IPS-20b (cell line): ENCODE data around the gene TOMM7.

Source experiments
- H3K27ac ChIP-seq: one replicate; pipeline ENCODE4 v1.5.1; 2013; ENCODE audit warnings: low read length
- H3K27me3 ChIP-seq: 2 replicates; pipeline ENCODE4 v1.6.1; 2013; ENCODE audit warnings: mild to moderate bottlenecking, low read length, inconsistent platforms; ENCODE audit not compliant: insufficient read depth
- H3K36me3 ChIP-seq: 2 replicates; pipeline ENCODE4 v1.6.1; 2013; ENCODE audit warnings: low read depth, mild to moderate bottlenecking, inconsistent platforms, low read length, moderate library complexity; ENCODE audit not compliant: insufficient read depth
- H3K4me1 ChIP-seq: 2 replicates; pipeline ENCODE4 v1.6.1; 2013; ENCODE audit warnings: mild to moderate bottlenecking, control low read depth, inconsistent platforms, low read length, moderate library complexity; ENCODE audit not compliant: insufficient read depth
- H3K4me3 ChIP-seq: 2 replicates; pipeline ENCODE4 v1.5.1; 2013; ENCODE audit warnings: mild to moderate bottlenecking, low read length, inconsistent platforms
- H3K9ac ChIP-seq: 2 replicates; pipeline ENCODE4 v1.6.1; 2013; ENCODE audit warnings: low read depth, mild to moderate bottlenecking, inconsistent platforms, low read length, moderate library complexity
- H3K9me3 ChIP-seq: 2 replicates; pipeline ENCODE4 v1.6.1; 2013; ENCODE audit warnings: mild to moderate bottlenecking, low read depth, low read length, inconsistent platforms; ENCODE audit not compliant: insufficient read depth

Gene TOMM7

GRCh38 chr7:22822486-22823141 is at the start of gene TOMM7:
TOMM7 (minus strand) TSS chr7:22822849; CDS start chr7:22822779, 70 bp downstream.
- Histone ChIP-seq H3K9ac (peak within 1 kb of the TSS; percentile 98), H3K4me1 (peaks cover 9% of the 10 kb centered on the region), H3K4me3 (peak within 1 kb of the TSS; percentile 100), H3K36me3 (peaks cover 15% of the 10 kb centered on the region), H3K27ac (peak within 1 kb of the TSS; percentile 95), H3K27me3 (no peaks in the 10 kb centered on the region), H3K9me3 (no peaks in the 10 kb centered on the region)

GRCh38 chr7:22872096-22872807 is 49.6 kb upstream of the TOMM7 start:
- H3K9ac ChIP-seq, result no peak overlapping the region
- H3K4me3 ChIP-seq, result no peak overlapping the region
- no peaks in the 10 kb centered on the region for H3K4me1 ChIP-seq
- no peaks in the 10 kb centered on the region for H3K9me3 ChIP-seq
- H3K27me3 ChIP-seq, result no peaks in the 10 kb centered on the region
- no peak overlapping the region for H3K27ac ChIP-seq
- no peaks in the 10 kb centered on the region for H3K36me3 ChIP-seq

GRCh38 chr7:22871661-22872060 is 49.0 kb upstream of the TOMM7 start:
- Histone ChIP-seq H3K27ac (no peak overlapping the region), H3K27me3 (no peaks in the 10 kb centered on the region), H3K9me3 (no peaks in the 10 kb centered on the region), H3K4me1 (no peaks in the 10 kb centered on the region), H3K36me3 (no peaks in the 10 kb centered on the region), H3K4me3 (no peak overlapping the region), H3K9ac (no peak overlapping the region)

- Histone ChIP-seq H3K9me3 (no peaks in the 10 kb centered on the region), H3K27ac (no peak overlapping the region), H3K36me3 (no peaks in the 10 kb centered on the region), H3K27me3 (no peaks in the 10 kb centered on the region), H3K4me3 (no peak overlapping the region), H3K4me1 (no peaks in the 10 kb centered on the region; the same call in 1 of the 2 replicates), H3K9ac (no peak overlapping the region)
Measured at GRCh38 chr7:22868509-22868908, 45.9 kb upstream of the TOMM7 start.

GRCh38 chr7:22867589-22867988 is 44.9 kb upstream of the TOMM7 start:
- H3K27me3 ChIP-seq, result no peaks in the 10 kb centered on the region
- no peaks in the 10 kb centered on the region; the same call in 1 of the 2 replicates for H3K4me1 ChIP-seq
- H3K27ac ChIP-seq, result no peak overlapping the region
- no peak overlapping the region for H3K4me3 ChIP-seq
- no peaks in the 10 kb centered on the region for H3K9me3 ChIP-seq
- no peaks in the 10 kb centered on the region for H3K36me3 ChIP-seq
- H3K9ac ChIP-seq, result no peak overlapping the region

- H3K27me3 ChIP-seq, result no peaks in the 10 kb centered on the region
- H3K9ac ChIP-seq, result no peak overlapping the region
- H3K9me3 ChIP-seq, result no peaks in the 10 kb centered on the region
- H3K36me3 ChIP-seq, result no peaks in the 10 kb centered on the region
- H3K4me1 ChIP-seq, result no peaks in the 10 kb centered on the region; the same call in 1 of the 2 replicates
- H3K27ac ChIP-seq, result no peak overlapping the region
- no peak overlapping the region for H3K4me3 ChIP-seq
Measured at GRCh38 chr7:22867003-22867402, 44.4 kb upstream of the TOMM7 start.

GRCh38 chr7:22865602-22865960 is 42.9 kb upstream of the TOMM7 start:
- Histone ChIP-seq H3K27ac (no peak overlapping the region), H3K4me1 (no peaks in the 10 kb centered on the region; the same call in 1 of the 2 replicates), H3K9me3 (no peaks in the 10 kb centered on the region), H3K27me3 (no peaks in the 10 kb centered on the region), H3K4me3 (no peak overlapping the region), H3K36me3 (peaks cover 10% of the 10 kb centered on the region), H3K9ac (no peak overlapping the region)

GRCh38 chr7:22864855-22865601 is 42.4 kb upstream of the TOMM7 start:
- Histone ChIP-seq H3K4me3 (no peak overlapping the region), H3K36me3 (peaks cover 16% of the 10 kb centered on the region), H3K9ac (no peak overlapping the region), H3K4me1 (no peaks in the 10 kb centered on the region; the same call in 1 of the 2 replicates), H3K9me3 (no peaks in the 10 kb centered on the region), H3K27ac (no peak overlapping the region), H3K27me3 (no peaks in the 10 kb centered on the region)

GRCh38 chr7:22864301-22864700 is 41.7 kb upstream of the TOMM7 start:
- Histone ChIP-seq H3K27ac (no peak overlapping the region), H3K4me3 (no peak overlapping the region)

GRCh38 chr7:22863156-22863899 is 40.7 kb upstream of the TOMM7 start:
- peaks cover 33% of the 10 kb centered on the region for H3K36me3 ChIP-seq
- no peaks in the 10 kb centered on the region for H3K9me3 ChIP-seq
- H3K27ac ChIP-seq, result no peak overlapping the region
- H3K4me1 ChIP-seq, result peaks cover 4% of the 10 kb centered on the region
- H3K4me3 ChIP-seq, result no peak overlapping the region
- H3K9ac ChIP-seq, result no peak overlapping the region
- no peaks in the 10 kb centered on the region for H3K27me3 ChIP-seq

More at GRCh38 chr7:22864301-22864700, 41.7 kb upstream of the TOMM7 start:
- Histone ChIP-seq H3K36me3 (peaks cover 23% of the 10 kb centered on the region), H3K27me3 (no peaks in the 10 kb centered on the region), H3K9ac (no peak overlapping the region), H3K9me3 (no peaks in the 10 kb centered on the region), H3K4me1 (no peaks in the 10 kb centered on the region; the same call in 1 of the 2 replicates)

GRCh38 chr7:22861576-22861975 is 38.9 kb upstream of the TOMM7 start:
- Histone ChIP-seq H3K36me3 (peaks cover 48% of the 10 kb centered on the region), H3K4me3 (no peak overlapping the region), H3K4me1 (peaks cover 4% of the 10 kb centered on the region), H3K27me3 (no peaks in the 10 kb centered on the region), H3K9me3 (no peaks in the 10 kb centered on the region), H3K9ac (no peak overlapping the region), H3K27ac (no peak overlapping the region)
